Measurements from ENCODE around the gene SIRPB2. TPM values are rescaled to one million over a fixed set of nuclear protein-coding genes. Genes with fewer than 3 reads are reported as not detected.

SIRPB2 gene
- total RNA-seq, 2 experiments from 2014 or later = not detected

DNA sequence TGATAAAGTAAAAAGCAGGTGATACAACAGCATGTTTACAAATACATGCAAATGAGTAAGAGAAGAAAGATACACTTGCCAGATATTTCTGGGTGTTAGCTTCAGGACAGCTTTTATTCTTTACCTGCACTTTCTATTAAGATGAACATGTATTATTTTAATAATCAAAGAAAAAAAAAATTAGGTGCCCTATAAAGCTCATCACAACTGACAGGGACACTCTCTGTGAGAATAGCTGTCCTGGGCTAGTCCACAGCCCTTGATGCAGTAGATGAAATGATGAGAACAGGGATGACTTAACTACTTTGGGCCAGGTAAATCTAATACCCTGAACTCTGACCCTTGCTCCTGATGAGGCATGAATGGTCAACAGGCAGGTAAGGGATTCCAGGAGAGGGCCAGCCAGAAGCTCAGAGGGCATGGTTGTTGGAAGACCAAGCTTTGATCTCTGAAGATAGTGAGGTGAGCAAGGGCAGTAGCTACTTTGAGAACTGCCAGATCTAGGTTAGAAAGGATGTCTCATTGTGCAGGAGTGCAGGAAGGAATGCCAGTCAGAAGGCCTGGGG is 40.2 kb downstream of the SIRPB2 start:
- Mint-ChIP-seq H3K36me3 (peaks cover 45% of the 10 kb centered on the region), H3K4me3 (no peak overlapping the region), H3K27ac (no peak overlapping the region), H3K9me3 (no peaks in the 10 kb centered on the region), H3K27me3 (no peaks in the 10 kb centered on the region), H3K4me1 (ENCODE audit: low read depth) (no peaks in the 10 kb centered on the region)
- CTCF ChIA-PET = interaction anchor here (0.6 to 2.7 kb wide), 3 partner anchors 11 to 495 kb away, joined by 3 to 6 read pairs (median 5); partner anchors contain the start of gene NSFL1C
- POLR2A ChIA-PET = no interaction called here
- no peak for DNase-seq
- intact Hi-C loops (cut with micrococcal nuclease) = no loop called here

DNA sequence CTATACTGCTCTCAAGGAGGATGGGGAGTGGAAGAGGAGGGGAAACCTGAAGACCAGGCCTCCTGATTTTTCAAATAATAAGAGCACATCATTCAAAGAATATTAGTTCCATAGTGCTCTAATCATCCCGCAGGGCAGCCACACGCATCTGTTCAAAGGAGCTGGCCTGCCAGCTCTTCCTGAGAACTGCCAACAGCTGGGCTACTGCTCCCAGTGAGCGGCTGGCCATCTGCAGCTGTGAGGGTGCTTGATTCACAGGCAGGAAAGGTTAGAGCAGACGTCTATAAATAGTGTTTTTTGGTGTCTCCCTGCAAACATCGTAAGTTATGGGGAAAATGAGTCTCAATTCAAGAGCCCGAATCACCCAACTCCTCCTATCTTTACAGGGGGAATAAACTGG is 41.9 kb downstream of the SIRPB2 start:
- Mint-ChIP-seq H3K9me3 (no peaks in the 10 kb centered on the region), H3K4me1 (ENCODE audit: low read depth) (no peaks in the 10 kb centered on the region), H3K36me3 (peaks cover 43% of the 10 kb centered on the region), H3K4me3 (no peak overlapping the region), H3K27ac (no peak overlapping the region), H3K27me3 (no peaks in the 10 kb centered on the region)
- intact Hi-C loops (cut with micrococcal nuclease) = no loop called here
- CTCF ChIA-PET = interaction anchor here (0.8 to 2.7 kb wide), 4 partner anchors 9 to 19 kb away, joined by 3 to 8 read pairs (median 6); no protein-coding TSS in a partner anchor
- POLR2A ChIA-PET = interaction anchor here (0.9 kb wide), 1 partner anchor 17 kb away, joined by 3 read pairs; the partner anchor contains the start of gene NSFL1C
- DNase-seq = no peak

DNA sequence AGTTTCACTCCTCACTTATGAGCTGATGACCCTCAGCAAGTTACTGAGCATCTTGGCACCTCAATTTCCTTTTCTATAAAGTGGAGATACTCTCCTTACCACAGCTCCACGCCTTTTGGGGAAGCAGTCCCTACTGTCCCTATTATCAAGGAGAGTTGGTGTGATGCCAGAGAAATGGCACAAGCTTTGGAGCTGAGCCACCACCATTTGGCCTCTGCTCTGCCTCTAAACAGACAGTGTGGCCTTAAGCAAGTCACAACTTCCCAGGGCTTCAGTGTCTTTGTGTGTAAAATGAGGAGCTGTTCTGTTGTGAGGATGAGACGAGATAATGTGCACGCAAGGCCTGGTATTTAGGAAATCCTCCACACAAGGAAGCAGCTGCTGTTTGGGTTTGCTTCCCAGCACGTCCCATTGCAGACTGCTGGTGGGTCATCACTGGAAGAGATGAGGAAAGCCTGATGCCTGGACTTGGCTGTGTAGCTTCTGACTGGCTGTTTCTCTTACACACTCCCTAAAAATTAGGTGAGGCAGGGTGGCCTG is 43.1 kb downstream of the SIRPB2 start:
- H3K27me3 Mint-ChIP-seq = no peaks in the 10 kb centered on the region
- no peak overlapping the region for H3K27ac Mint-ChIP-seq
- intact Hi-C loops (cut with micrococcal nuclease) = no loop called here
- CTCF ChIA-PET = interaction anchor here (1.2 to 1.8 kb wide), 4 partner anchors 10 to 56 kb away, joined by 3 to 7 read pairs (median 6); no protein-coding TSS in a partner anchor
- H3K36me3 Mint-ChIP-seq = peaks cover 41% of the 10 kb centered on the region
- POLR2A ChIA-PET = interaction anchor here (0.9 kb wide), 1 partner anchor 18 kb away, joined by 3 read pairs; the partner anchor contains the start of gene NSFL1C
- no peak overlapping the region for H3K4me3 Mint-ChIP-seq
- H3K4me1 Mint-ChIP-seq (ENCODE audit: low read depth) = no peaks in the 10 kb centered on the region
- DNase-seq = no peak
- H3K9me3 Mint-ChIP-seq = no peaks in the 10 kb centered on the region

DNA sequence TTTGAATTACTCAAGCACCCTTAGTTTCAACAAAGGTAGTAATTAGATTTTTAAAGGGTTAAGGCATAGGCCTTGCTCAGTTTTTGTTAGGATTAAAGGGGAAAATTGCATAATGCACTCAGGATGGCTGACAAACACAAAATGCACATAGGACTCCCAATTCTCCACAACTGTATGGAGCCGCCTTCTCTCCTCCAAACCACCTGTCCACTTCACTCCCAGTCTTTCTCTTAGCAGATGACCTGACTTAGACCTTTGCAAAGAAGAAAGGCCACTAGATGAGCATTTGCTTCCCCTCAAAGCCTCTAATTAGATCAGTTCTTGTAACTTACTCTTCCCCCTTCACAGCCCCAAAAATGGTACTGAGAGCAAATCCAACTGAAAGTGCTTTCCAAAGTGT is 44.7 kb downstream of the SIRPB2 start:
- Mint-ChIP-seq H3K27ac (no peak overlapping the region), H3K36me3 (peaks cover 31% of the 10 kb centered on the region), H3K4me1 (ENCODE audit: low read depth) (peaks cover 3% of the 10 kb centered on the region), H3K9me3 (no peaks in the 10 kb centered on the region), H3K27me3 (no peaks in the 10 kb centered on the region), H3K4me3 (no peak overlapping the region)
- no peak for DNase-seq
- intact Hi-C loops (cut with micrococcal nuclease) = no loop called here
- ChIA-PET POLR2A (no interaction called here), CTCF (no interaction called here)

DNA sequence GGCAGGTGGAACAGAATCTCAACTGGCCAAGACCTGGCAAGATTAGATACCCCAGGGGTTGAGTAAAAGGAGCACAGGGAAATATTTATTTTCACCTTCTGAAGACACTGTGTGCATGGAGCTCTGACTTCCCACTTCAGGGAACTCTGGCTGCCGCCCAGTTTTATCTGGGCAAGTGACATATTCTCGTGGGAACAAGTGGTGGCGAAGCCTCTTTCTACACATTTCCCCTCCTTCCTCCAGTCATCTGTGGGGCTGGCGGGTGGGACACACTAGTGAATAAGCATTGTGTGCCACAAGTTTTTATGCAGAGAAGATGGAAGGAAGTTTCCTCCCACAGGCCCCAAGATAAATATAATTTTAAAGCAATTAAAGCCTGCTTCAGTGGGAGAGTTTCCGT is 48.1 kb downstream of the SIRPB2 start:
- no peak overlapping the region for H3K4me3 Mint-ChIP-seq
- H3K27ac Mint-ChIP-seq = no peak overlapping the region
- POLR2A ChIA-PET = no interaction called here
- H3K9me3 Mint-ChIP-seq = no peaks in the 10 kb centered on the region
- no peak for DNase-seq
- intact Hi-C loops (cut with micrococcal nuclease) = no loop called here
- H3K27me3 Mint-ChIP-seq = no peaks in the 10 kb centered on the region
- H3K4me1 Mint-ChIP-seq (ENCODE audit: low read depth) = peaks cover 4% of the 10 kb centered on the region
- CTCF ChIA-PET = no interaction called here
- H3K36me3 Mint-ChIP-seq = peaks cover 20% of the 10 kb centered on the region

DNA sequence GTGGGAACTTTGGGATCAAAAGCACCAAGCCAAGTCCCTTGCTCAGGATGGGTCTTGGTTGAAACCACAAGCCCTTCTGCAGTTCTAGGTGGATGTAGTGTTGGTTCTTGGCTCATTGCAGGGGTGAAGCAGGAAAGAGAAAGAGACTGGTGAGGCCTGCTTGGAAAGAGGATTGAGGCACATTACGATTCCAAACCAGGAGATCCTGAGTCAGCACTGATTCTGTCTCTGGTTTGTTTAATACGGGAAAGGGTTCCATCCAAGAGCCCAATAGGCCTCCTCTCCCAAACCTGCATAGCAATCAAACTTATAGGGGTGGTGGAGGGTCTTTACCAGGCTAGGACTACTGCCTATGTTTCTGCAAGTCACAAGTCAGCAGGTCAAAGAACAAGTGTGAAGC is 48.9 kb downstream of the SIRPB2 start:
- ChIA-PET POLR2A (no interaction called here), CTCF (no interaction called here)
- Mint-ChIP-seq H3K4me3 (no peak overlapping the region), H3K4me1 (ENCODE audit: low read depth) (peaks cover 6% of the 10 kb centered on the region), H3K27me3 (no peaks in the 10 kb centered on the region), H3K9me3 (no peaks in the 10 kb centered on the region), H3K27ac (no peak overlapping the region), H3K36me3 (peaks cover 20% of the 10 kb centered on the region)
- intact Hi-C loops (cut with micrococcal nuclease) = no loop called here
- DNase-seq = no peak

DNA sequence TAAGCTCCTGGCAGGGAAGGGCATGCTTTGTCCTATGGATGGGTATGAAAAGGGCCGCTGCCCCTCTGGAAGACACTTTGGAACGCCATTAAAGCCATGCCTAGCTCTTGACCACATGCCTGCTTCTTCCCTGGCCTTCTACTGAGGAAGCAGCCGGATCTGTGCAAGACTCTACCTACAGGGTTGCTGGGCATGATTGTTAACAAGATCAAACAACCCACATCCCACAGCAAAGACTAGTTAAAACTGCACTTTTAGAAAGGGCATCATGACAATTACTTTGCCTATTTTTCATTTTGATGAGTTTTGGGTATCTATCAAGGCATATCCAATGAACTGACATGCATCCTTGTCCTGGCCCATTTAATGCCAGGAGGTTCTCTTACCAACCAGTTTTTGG is 50.1 kb downstream of the SIRPB2 start:
- ChIA-PET POLR2A (no interaction called here), CTCF (interaction anchor here (1.2 to 1.4 kb wide), 2 partner anchors 9 to 62 kb away, joined by 5 to 8 read pairs; no protein-coding TSS in a partner anchor)
- Mint-ChIP-seq H3K9me3 (no peaks in the 10 kb centered on the region), H3K4me3 (no peak overlapping the region), H3K4me1 (ENCODE audit: low read depth) (peaks cover 9% of the 10 kb centered on the region), H3K27ac (no peak overlapping the region), H3K36me3 (peaks cover 18% of the 10 kb centered on the region), H3K27me3 (no peaks in the 10 kb centered on the region)
- DNase-seq = no peak
- intact Hi-C loops (cut with micrococcal nuclease) = no loop called here

DNA sequence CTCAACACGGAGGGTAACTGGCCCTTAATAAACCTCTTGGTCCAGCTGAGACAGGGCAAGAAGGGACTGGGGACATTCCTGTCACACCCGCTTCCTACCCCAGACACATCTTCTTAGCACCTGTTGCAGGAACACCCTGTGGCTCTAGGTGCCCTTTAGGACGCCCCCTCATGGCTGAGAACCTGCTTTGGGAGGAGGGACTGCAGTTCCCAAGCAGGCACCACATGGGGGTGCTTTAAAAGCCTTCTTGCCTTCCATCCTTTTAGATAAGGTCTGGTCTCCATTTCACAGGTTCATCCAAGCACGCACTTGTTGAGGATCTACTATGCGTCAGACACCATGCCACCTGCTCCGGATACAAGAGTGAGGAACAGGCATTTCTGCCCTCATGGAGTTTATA is 51.2 kb downstream of the SIRPB2 start:
- DNase-seq = peak; percentile 24
- peaks cover 18% of the 10 kb centered on the region for H3K4me1 Mint-ChIP-seq (ENCODE audit: low read depth)
- intact Hi-C loops (cut with micrococcal nuclease) = no loop called here
- CTCF ChIA-PET = interaction anchor here (1.2 to 2.6 kb wide), 5 partner anchors 10 to 127 kb away, joined by 3 to 9 read pairs (median 5); partner anchors contain the start of gene NSFL1C
- no peaks in the 10 kb centered on the region for H3K9me3 Mint-ChIP-seq
- H3K27me3 Mint-ChIP-seq = no peaks in the 10 kb centered on the region
- POLR2A ChIA-PET = no interaction called here
- no peak overlapping the region for H3K27ac Mint-ChIP-seq
- H3K36me3 Mint-ChIP-seq = peaks cover 10% of the 10 kb centered on the region
- no peak overlapping the region for H3K4me3 Mint-ChIP-seq

DNA sequence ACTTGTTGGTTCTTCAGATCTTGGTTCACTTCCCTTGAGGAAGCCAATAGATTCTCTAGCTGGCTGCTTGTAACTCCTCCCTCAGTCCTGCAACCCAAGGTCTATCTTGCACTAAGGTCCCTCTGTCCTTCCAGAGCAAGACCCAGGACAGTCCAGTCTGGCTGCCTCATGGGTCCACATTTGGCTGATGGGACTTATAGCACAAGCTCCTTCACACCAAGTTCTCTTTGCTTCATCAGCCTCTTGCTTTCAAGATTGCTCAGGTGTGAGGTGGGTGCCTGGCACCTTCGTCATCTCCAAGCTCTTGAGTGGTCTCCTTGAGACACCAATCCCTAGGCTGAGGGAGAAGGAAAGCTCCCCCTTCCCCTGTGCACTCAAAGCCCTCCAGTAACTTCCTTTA is 52.9 kb downstream of the SIRPB2 start:
- Mint-ChIP-seq H3K4me1 (ENCODE audit: low read depth) (peaks cover 27% of the 10 kb centered on the region), H3K36me3 (peaks cover 13% of the 10 kb centered on the region), H3K27ac (no peak overlapping the region), H3K27me3 (no peaks in the 10 kb centered on the region), H3K9me3 (no peaks in the 10 kb centered on the region), H3K4me3 (no peak overlapping the region)
- ChIA-PET CTCF (interaction anchor here (0.8 to 4.3 kb wide), 14 partner anchors 10 to 138 kb away, joined by 3 to 59 read pairs (median 5); partner anchors contain the start of genes FKBP1A and NSFL1C), POLR2A (no interaction called here)
- DNase-seq = no peak
- intact Hi-C loops (cut with micrococcal nuclease) = loop anchor here (5.0 kb wide), 1 partner anchor 211 kb away; the partner anchor contains the start of gene RAD21L1

DNA sequence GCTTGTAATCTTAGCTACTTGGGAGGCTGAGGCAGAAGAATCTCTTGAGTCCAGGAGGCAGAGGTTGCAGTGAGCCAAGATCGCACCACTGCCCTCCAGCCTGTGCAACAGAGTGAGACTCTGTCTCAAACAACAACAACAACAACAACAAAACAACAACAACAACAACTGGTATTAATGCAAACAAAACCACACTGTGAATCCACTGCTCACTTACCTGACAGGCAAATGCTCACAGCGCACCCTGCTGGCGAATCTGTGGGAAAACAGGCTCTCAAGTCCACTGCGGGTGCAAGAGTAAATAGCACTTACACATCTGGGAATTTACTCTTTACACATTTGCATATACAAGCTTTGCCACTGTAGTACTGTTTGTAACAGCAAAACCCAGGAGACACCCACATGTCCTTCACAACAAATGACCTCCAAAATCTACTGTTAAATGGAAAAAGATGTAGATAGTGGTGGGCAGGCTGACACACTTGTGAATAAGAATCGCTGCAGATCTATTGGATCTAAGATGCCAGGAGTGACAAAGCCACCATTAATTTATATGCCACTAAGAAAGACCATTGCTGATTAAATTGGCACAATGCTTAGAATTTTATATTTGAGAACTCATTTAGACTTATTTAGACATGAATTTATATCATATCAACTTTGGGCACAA is 53.9 kb downstream of the SIRPB2 start:
- peaks cover 27% of the 10 kb centered on the region for H3K4me1 Mint-ChIP-seq (ENCODE audit: low read depth)
- H3K4me3 Mint-ChIP-seq = peak overlapping the region; percentile 20
- H3K36me3 Mint-ChIP-seq = peaks cover 11% of the 10 kb centered on the region
- DNase-seq = peak; percentile 87
- CTCF ChIA-PET = interaction anchor here (0.6 to 4.3 kb wide), 27 partner anchors 11 to 224 kb away, joined by 3 to 59 read pairs (median 5); partner anchors contain the start of genes FKBP1A and NSFL1C
- H3K9me3 Mint-ChIP-seq = no peaks in the 10 kb centered on the region
- POLR2A ChIA-PET = no interaction called here
- no peak overlapping the region for H3K27ac Mint-ChIP-seq
- no peaks in the 10 kb centered on the region for H3K27me3 Mint-ChIP-seq
- intact Hi-C loops (cut with micrococcal nuclease) = loop anchor here (1.0 to 5.0 kb wide), 3 partner anchors 29 to 210 kb away; partner anchors contain the start of genes NSFL1C and RAD21L1

DNA sequence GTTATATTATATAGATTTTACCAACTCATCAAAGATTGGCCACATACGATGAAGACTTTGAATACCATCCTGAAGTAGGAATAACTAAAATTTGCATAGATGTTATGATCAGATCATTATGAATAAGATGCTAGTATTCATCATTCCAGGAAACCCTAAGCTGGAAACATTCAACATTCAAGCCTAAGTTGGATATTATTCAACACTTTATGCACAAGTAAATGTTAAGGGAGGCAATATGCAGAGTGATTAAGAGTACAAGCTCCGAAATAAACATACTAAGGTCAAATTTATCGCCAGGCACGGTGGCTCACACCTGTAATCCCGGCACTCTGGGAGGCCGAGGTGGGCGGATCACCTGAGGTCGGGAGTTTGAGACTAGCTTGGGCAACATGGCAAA is 55.0 kb downstream of the SIRPB2 start:
- ChIA-PET POLR2A (no interaction called here), CTCF (interaction anchor here (0.6 to 4.3 kb wide), 15 partner anchors 13 to 223 kb away, joined by 3 to 59 read pairs (median 5); partner anchors contain the start of gene NSFL1C)
- Mint-ChIP-seq H3K27ac (no peak overlapping the region), H3K4me1 (ENCODE audit: low read depth) (peaks cover 23% of the 10 kb centered on the region), H3K4me3 (no peak overlapping the region), H3K9me3 (no peaks in the 10 kb centered on the region), H3K27me3 (no peaks in the 10 kb centered on the region), H3K36me3 (peaks cover 11% of the 10 kb centered on the region)
- intact Hi-C loops (cut with micrococcal nuclease) = loop anchor here (2.0 to 5.0 kb wide), 2 partner anchors 31 to 209 kb away; partner anchors contain the start of genes NSFL1C and RAD21L1
- DNase-seq = no peak

DNA sequence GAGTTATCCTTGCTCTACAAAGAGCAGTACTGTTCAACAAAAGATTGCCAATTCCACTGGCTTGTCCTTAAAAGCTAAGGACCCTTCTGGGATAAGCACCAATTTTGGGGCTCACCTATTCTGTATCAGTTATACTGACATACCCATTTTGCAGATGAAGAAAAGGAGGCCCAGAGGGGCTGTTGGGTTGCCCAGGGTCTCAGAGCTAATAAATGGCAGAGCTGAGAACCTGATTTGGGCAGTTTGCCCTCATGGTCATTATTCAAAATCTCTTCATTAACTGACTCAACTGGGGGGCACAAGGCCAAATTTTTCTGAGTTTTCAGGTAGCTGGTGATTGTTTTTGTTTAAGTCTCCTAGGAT is 55.9 kb downstream of the SIRPB2 start:
- H3K27me3 Mint-ChIP-seq = no peaks in the 10 kb centered on the region
- intact Hi-C loops (cut with micrococcal nuclease) = loop anchor here (1.0 to 5.0 kb wide), 5 partner anchors 44 to 208 kb away; partner anchors contain the start of gene RAD21L1
- H3K36me3 Mint-ChIP-seq = peaks cover 11% of the 10 kb centered on the region
- ChIA-PET CTCF (interaction anchor here (0.7 to 4.3 kb wide), 9 partner anchors 22 to 222 kb away, joined by 3 to 59 read pairs (median 3); partner anchors contain the start of gene NSFL1C), POLR2A (interaction anchor here (0.6 to 1.2 kb wide), 3 partner anchors 107 to 168 kb away, joined by 3 read pairs; no protein-coding TSS in a partner anchor)
- no peaks in the 10 kb centered on the region for H3K9me3 Mint-ChIP-seq
- peaks cover 23% of the 10 kb centered on the region for H3K4me1 Mint-ChIP-seq (ENCODE audit: low read depth)
- H3K4me3 Mint-ChIP-seq = no peak overlapping the region
- DNase-seq = no peak
- H3K27ac Mint-ChIP-seq = no peak overlapping the region

Measured in activated CD4-positive, alpha-beta memory T cell treated with anti-CD3 and anti-CD28 coated beads for 36 hours (primary cell).